SK-N-DZ (cell line): ENCODE data around the gene OR10R2. TPM values are rescaled to one million over a fixed set of nuclear protein-coding genes. Genes with fewer than 3 reads are reported as not detected.
"Not testable (repeated sequence)": the region's sequence is repeated elsewhere in the genome, so short reads cannot be mapped to it uniquely, and the experiment has no call there.

Source experiments
- DNase-seq: peaks from one replicate; pipeline ENCODE4 v3.0.0-alpha.2; 2015; ENCODE audit warnings: low spot score
- polyA plus RNA-seq, 2 experiments: library from polyadenylated mRNA; depleted of rRNA; stranded (reverse); fragments of >200 nt; gene quantifications; 2 replicates each; pipeline ENCODE4 v1.2.3, GENCODE V29; 2014

Gene OR10R2
- not detected in 2 replicates for polyA plus RNA-seq (2014; cell fraction: cytosol; rRNA removed)
- not detected in 2 replicates for polyA plus RNA-seq (2014; cell fraction: nucleus; rRNA removed)

GRCh38 chr1:158471920-158472319 lies at the start of gene OR10R2:
Gene OR10R2 (plus strand): TSS chr1:158472220. CDS start chr1:158472326, 106 bp downstream.
- DNase-seq = no peak

DNA sequence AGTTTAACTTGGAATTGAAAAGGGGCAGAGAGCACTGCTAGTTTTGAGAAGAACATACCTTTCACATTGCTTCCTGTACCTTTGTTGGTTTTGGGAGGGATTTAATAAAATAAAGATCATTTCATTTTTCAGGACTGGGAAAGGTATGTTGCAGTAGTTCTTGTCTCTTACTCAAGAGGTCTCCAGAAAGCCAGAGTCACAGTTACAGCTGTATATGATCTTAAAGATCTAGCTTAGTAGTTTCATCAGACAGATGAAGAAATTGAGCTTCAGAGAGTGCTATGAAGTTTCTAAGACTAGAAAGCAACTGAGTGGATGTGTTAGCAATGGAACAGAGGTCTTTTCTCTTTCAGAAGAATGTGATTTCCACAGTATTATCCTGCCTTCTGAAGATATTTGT lies 47.0 kb upstream of the OR10R2 start:
- no peak for DNase-seq

- no peak for DNase-seq
Observed at GRCh38 chr1:158426137-158426536, 45.9 kb upstream of the OR10R2 start, which contains the start of gene OR10K2. Gene OR10K2 (minus strand): TSS chr1:158426237. CDS start chr1:158420866, 5,371 bp downstream.

- DNase-seq = not testable (repeated sequence)
Observed at GRCh38 chr1:158430163-158430562, 41.9 kb upstream of the OR10R2 start.

DNA sequence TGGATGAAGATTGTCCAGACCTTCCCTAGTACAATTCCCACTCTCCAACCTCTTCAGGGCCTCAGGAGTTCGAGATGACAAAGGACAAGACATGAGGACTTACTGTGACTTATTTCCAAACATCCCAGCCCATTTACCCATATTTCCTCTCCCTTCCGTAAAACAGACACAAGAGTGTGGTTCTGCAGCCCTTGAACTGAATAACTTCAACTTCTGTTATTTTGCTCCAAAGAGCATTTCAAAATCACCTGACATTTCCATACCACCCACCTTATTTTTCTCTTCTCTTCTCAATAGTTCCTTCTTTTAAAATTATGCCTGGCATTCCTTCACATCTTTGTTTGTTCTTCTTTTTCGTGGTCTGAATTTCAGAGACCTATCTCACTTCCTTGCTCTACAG lies 37.3 kb upstream of the OR10R2 start:
- no peak for DNase-seq

DNA sequence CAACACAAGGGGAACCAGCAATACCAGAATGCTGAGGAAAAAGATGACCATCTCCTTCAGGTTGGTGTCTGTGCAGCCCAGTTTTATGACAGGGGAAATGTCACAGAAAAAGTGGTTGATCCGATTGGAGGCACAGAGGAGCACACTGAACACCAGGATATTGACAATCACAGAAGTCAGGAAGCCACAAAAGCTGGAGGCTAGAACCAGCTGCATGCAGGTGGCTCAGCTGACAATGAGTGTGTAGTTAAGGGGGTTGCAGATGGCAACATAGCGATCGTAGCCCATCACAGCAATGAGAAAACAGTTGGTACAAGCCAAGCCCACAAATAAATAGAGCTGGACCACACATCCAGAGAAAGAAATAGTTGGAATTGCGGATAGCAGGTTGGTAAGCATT lies 26.6 kb upstream of the OR10R2 start:
- no peak for DNase-seq

DNA sequence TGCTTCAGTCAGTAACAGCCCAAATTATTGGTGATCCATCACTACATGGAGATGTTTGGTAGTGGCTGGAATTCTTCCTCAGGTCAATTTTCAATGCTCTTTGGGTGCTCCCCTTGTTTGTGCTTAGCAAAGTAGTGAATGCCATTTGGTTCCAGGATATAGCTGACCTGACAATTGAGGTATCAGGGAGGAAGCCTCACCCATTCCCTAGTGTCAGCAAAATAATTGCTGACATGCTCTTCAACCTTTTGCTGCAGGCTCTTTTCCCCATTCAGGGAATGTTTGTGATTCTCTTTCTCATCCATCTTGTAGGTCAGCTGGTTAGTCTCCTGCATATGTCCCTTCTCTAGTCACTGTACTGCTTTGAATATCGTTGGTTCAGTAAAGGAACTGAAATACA lies 17.5 kb upstream of the OR10R2 start:
- DNase-seq = no peak

DNA sequence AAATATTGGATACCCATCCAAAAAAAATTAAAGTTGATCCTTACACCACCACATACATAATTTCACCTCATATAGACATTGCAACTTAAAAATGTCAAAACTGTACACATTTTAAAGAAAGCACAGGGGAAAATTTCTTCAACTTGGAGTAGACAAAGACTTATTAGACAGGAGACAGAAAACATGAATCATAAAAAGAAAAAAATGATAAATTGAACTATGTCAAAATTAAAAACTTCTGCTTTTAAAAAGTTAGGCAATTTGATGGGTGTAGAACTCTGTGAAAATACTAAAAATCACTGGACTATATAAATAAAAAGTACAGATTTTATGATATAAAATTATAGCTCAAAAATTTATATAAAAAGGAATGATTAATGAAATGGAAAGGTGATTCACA lies 14.8 kb upstream of the OR10R2 start:
- DNase-seq = no peak

DNA sequence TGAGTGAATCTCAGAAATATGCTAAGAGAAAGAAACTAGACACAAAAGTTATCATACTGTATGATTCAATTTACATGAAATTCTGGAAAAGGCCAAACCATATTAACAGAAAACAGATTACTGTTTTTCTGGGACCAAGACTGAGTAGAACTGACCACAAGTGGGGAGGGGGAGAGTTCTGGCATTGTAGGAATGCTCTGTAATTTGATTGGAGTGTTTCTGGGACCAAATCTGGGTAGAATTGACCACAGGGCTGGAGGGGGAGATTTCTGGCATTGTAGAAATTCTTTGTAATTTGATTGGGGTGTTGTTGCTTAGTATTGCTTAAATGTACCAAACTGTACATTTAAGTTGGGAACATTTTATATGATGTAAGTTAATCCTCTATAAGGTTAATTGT lies 13.8 kb upstream of the OR10R2 start:
- DNase-seq = no peak

GRCh38 chr1:158461534-158461933 lies 10.5 kb upstream of the OR10R2 start, which contains the start of gene OR10K1:
Gene OR10K1 (plus strand): TSS chr1:158461834. CDS start chr1:158465562, 3,728 bp downstream.
- DNase-seq = no peak

GRCh38 chr1:158485455-158485854 lies 13.4 kb downstream of the OR10R2 start:
- no peak for DNase-seq

DNA sequence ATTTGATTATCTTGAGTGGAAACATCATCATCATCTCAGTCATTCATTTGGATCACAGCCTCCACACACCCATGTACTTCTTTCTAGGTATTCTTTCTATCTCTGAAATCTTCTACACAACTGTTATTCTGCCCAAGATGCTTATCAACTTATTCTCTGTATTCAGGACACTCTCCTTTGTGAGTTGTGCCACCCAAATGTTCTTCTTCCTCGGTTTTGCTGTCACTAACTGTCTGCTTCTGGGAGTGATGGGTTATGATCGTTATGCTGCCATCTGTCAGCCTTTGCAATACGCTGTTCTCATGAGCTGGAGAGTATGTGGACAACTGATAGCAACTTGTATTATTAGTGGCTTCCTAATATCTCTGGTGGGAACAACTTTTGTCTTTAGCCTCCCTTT lies 19.3 kb downstream of the OR10R2 start:
- DNase-seq = no peak

- DNase-seq = no peak
Observed at GRCh38 chr1:158493054-158493453, 21.0 kb downstream of the OR10R2 start.

DNA sequence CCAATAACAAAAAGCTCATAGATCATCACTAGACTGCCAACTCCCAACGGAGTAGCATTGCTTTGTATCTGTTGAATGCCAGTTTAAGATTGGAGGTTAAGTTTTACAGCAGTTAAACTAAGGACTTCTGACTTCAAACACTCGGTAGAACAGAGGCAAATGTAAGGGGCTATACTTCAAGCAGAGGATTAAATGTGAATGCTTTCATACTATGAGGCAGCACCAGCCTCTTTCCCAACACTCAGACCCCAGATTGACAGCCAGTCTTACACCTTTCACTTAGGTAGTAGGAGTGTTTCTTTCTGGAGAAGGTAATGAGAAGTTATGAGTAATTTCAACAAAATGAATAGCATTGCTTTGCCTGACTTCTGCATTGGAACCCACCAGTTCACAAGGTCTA lies 22.8 kb downstream of the OR10R2 start:
- no peak for DNase-seq

- no peak for DNase-seq
Observed at GRCh38 chr1:158496374-158496773, 24.4 kb downstream of the OR10R2 start.

DNA sequence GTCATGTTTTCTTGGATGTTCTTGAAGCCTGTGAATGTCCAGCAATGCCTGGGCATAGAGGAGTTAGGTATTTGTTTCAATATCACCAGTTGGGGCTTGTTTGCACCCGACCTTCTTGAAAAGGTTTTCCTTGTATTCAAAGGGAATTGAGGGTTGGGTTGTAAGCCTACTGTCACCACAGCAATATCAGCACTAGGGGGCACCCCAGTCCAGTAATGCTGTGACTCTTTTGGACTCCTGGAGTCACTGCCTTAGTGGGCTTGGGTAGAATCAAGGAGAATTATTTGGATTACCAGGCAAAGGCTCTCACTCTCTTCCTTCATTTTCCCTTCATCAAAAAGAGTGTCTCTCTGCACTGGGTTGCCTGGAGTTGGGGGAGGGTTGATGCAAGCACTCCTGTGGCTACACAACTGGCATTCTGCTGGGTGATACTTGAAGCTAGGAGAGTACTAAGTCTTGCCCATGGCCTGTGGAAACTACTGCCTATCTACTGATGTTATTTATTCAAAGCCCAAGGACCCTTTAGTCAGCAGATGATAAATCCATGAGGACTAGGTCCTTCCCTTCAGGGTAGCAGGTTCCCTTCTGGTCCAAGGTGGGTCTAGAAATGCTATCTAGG lies 34.5 kb downstream of the OR10R2 start:
- no peak for DNase-seq

DNA sequence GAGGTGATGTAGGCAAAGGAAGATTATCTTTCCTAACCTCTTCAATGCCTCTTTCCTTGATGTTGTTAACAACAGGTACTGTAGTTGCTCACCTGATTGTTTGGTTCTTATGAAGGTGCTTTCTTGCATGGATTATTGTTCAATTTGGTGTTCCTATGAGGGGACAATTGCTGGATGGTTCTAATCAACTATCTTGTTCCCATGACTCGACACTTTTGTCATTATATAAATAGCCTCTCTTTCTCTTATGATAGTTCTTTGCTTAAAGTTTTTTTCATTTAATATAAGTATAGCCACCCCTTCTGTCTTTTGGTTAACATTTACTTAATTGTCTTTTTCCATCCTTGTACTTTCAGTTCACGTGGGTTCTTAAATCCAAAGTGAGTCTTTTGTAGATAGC lies 35.5 kb downstream of the OR10R2 start:
- no peak for DNase-seq

DNA sequence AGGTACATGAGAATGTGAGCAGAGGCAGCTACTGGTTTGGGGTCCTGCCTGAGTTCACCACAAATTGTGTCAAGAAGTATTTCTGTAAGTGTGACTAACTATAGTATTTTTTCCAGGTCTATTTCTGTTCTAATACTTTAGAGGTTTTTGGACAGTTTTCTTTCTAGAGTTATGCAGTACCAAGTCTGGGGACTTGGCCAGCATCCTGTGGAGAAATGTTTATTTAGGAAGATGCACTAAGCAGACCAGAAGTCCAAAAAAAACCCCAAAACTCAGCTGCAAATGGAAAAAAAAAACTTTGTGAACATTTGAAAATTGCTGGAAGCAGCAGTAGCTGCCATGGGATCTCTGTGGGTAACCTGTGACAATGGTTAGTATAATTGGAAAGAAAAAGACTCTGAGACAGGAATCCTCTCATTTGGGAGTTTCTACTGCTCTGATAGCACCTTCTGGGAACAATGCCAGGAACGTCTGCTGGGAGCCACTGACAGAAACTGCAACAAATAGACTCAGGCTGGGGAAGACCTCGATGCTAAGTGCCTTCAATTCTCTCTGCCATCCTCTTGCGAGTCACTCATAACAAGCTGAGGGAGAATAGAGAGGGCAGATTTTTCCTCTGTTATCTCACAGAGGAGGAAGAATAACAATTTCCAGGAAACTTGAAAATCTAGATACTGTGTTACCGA lies 37.6 kb downstream of the OR10R2 start:
- DNase-seq = no peak

DNA sequence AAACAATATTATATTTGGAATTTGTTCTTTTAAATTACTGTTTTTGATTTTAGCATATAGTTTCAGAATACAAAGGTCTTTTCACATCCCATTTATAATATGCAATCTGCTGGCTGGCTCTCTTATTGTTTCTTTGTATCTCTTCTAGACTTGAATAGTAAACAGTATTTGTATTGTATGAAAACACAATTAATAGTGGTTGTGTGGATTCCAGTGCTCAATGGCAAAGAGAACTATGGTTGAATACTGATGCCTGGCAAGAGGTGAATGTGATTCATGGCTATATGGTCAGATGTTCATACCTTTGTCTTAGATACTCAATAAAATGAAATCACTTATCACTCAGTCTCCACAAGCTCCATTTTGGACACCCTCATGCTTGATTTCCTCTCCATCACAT lies 44.9 kb downstream of the OR10R2 start:
- no peak for DNase-seq

- no peak for DNase-seq
Observed at GRCh38 chr1:158520021-158520420, 48.0 kb downstream of the OR10R2 start.

- no peak for DNase-seq
Observed at GRCh38 chr1:158520955-158521665, 49.1 kb downstream of the OR10R2 start.

GRCh38 chr1:158521666-158522058 lies 49.6 kb downstream of the OR10R2 start:
- no peak for DNase-seq
